HG03432 (cell line): ENCODE measurements around the gene SCN1A.

ENCODE experiments used
- ATAC-seq: cut with Tn5 transposase; IDR thresholded peaks from one replicate; pipeline ENCODE4 v1.9.1; 2021; ENCODE audit warnings: mild to moderate bottlenecking, moderate library complexity; ENCODE audit not compliant: unreplicated experiment

Gene SCN1A

DNA sequence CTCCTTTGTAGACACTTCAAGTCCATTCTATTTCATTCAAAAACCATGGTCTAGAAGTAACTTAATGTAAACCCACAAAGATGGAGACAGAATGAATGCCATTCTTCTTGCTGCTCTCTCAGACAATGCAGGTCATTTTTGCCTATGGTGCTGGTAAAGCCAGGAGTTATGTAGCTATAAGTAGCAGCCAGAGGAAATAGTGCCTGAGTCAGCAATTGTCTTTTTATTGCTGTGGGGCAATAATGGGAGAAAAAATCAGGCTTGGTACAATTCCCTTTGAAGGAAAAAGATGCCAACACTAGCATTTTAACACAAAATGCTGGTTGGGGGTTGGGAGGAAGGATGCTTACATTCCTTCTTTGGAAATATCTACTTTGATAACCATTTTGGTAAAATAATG is 43.5 kb downstream of the SCN1A start:
- no peak for ATAC-seq

DNA sequence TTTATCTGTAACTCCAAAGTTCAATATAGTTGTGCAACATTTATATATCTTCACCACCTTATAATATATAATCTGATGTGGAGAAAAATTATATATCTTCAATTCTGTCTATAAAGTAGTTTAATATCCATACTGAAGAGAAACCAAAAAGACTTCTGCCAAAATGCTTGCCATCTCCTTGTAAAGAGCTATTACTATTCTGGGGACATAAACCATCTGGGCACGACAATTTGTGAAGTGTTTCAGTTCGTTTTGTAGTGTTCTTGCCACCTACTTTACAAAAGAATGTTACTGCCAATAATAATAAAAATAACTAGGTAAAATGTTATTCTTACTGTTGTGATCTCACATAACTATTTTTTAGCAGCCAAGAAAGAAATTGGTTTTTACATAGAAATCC is 45.1 kb downstream of the SCN1A start:
- ATAC-seq, result no peak

- ATAC-seq, result no peak
Observed at GRCh38 chr2:166081852-166082251, 46.0 kb downstream of the SCN1A start.

GRCh38 chr2:166081131-166081632 is 46.6 kb downstream of the SCN1A start:
- ATAC-seq, result no peak

- ATAC-seq, result no peak
Observed at GRCh38 chr2:166074430-166074829, 53.4 kb downstream of the SCN1A start.

- ATAC-seq, result no peak
Observed at GRCh38 chr2:166074011-166074410, 53.8 kb downstream of the SCN1A start.

GRCh38 chr2:166070231-166070630 is 57.6 kb downstream of the SCN1A start:
- ATAC-seq, result no peak

DNA sequence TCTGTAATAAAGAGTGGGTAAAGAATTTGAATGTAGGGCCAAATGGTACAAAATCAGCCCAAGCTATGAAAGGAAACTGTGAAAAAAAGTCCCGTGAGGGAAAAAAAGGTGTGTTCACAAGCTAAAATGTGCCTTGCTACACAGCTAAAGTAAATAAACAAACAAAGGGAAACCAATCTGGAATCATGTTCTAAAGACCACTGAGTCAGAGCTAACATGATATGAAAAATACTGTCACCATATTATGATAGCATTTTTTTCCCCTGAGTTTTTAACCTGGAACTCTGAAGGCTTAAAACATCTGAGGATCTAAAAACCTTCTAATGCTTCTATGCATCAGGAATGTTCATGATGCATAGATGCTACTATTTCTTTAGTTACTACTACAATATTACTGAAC is 58.8 kb downstream of the SCN1A start:
- ATAC-seq, result no peak

GRCh38 chr2:166067229-166067628 is 60.6 kb downstream of the SCN1A start:
- no peak for ATAC-seq

DNA sequence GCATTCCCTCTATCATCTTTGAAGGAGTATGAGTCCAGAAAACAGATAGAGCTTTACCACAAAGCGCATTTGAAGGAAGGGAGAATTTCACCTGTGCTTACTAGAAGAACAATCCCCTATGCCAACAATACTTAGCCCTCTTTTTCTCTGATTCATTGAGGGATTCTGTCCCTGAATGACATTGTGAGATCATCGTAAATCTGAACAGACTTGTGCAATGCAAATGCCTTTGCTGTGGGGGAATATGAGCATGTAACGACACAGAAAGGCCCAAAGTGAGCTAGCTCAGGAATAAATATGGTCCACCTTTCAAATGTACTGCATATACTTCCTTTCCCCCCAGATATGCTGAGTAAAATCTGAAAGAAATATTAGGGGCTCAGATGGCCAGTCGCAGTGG is 67.6 kb downstream of the SCN1A start:
- ATAC-seq, result no peak

DNA sequence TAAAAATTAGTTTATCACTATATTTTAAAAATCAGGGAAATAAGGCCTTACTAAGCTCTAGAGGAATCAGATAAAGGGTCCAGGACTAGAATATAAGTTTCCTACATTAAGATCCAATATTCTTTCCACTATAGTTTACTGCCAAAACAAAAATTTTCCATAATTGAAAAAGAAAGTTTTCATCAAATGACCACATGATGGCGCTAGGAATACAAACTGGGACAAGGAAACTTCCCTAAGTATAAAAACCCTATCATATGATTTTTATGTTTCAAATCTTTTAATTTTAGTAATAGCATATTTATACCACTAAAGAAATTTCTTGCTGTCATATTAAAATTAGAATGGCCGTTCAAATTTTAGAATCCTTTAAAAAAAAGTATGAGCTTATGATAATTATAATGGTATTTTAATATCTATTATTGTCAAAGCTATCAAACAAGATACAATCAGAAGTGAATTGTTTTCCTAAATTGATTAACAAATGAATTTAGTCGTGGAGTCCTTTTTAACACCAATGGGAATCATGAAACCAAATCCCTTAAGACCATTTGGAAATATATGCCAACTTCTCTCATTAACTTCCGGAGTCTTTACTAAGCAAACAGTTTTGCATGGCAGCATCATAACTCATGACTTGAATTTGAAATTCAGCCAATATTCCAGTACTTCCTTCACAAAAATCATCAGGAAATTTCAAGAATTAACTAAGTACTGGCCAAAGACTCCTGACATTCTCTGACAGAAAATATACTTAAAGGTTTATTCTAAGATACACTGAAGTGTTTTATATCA is 70.3 kb downstream of the SCN1A start:
- no peak for ATAC-seq

GRCh38 chr2:166044853-166045483 is 82.9 kb downstream of the SCN1A start:
- ATAC-seq, result no peak

- ATAC-seq, result no peak
Observed at GRCh38 chr2:166042768-166043390, 84.9 kb downstream of the SCN1A start.

GRCh38 chr2:166042356-166042755 is 85.5 kb downstream of the SCN1A start:
- no peak for ATAC-seq

DNA sequence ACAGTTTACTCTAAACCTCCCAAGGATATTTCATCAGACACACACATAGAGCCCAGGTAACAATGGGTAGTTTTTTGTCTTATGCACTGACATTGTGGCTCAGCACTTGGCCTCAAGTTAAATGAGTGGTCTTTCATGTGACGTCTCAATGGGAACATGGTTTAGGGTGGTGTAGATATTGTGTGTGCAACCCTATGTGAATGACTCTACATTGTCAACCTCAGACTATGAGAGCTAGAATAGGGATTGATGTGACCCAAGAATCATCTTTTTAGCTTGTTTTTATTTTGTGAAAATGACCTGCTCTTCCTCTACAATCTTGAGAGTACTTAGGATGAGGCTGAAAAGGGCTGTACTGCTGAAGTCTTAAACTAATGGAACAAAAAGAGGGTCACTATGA is 86.2 kb downstream of the SCN1A start:
- ATAC-seq, result no peak

- ATAC-seq, result no peak
Observed at GRCh38 chr2:166032361-166032760, 95.5 kb downstream of the SCN1A start.

DNA sequence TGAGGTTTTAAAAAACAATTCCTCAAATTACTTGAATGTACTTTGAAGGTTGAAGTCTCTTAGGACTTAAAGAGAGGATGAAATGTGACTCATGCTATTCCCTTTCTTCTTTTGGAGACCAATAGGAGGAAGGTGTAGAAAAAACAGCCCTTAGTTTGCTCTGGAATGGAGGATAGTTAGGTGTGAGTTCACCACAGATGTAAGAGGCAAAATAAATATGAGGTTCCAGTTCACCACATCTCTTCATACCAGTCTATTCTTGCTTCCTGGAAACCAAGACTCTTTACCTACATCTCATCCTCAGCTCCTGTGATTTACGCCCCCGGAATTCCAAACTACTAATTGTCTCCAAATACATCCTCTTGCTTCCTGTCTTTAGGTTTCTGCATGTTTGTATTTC is 96.8 kb downstream of the SCN1A start:
- ATAC-seq, result no peak

GRCh38 chr2:166025313-166025712 is 102.5 kb downstream of the SCN1A start:
- no peak for ATAC-seq

- no peak for ATAC-seq
Observed at GRCh38 chr2:166017208-166017607, 110.6 kb downstream of the SCN1A start.

- no peak for ATAC-seq
Observed at GRCh38 chr2:166013878-166014277, 113.9 kb downstream of the SCN1A start.

DNA sequence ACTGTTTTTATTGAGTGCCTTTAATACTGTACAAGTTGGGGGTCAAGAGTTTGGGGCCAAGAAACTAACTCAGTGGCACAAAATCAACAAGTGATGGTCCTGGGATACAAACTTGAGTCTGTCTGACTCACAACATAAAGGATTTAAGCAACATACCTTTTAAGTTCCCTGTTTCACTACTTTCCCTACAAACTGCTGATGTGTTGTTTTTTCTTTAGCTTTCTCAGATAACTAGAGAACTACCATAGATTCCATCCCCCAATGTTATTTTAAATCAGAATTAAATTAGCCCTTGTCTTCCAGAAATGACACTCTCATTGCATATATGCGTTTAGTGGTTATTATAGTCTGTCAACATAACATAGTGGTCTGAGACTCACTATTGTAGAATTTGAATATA is 116.2 kb downstream of the SCN1A start:
- ATAC-seq, result no peak

GRCh38 chr2:166000401-166000800 is 127.4 kb downstream of the SCN1A start:
- ATAC-seq, result no peak
